Loucy (cell line): ENCODE results near the gene PHLDB2.

ENCODE experiments used
- H2AFZ ChIP-seq: fragments of 200-600 bp; sonication (generic); 2 replicates; pipeline ENCODE4 v1.6.0; 2016; ENCODE audit warnings: antibody characterized with exemption, mild to moderate bottlenecking, low read length, moderate library complexity
- H3F3A ChIP-seq: fragments of 200-600 bp; 2 replicates; pipeline ENCODE4 v1.6.0; 2016; ENCODE audit warnings: antibody characterized with exemption, low read depth, mild to moderate bottlenecking
- H3K27me3 ChIP-seq: fragments of 200-600 bp; sonication (generic); 2 replicates; pipeline ENCODE4 v1.6.1; 2014; ENCODE audit warnings: low read length, mild to moderate bottlenecking; ENCODE audit not compliant: insufficient read depth, poor library complexity, severe bottlenecking
- H3K36me3 ChIP-seq: fragments of 200-600 bp; sonication (generic); 2 replicates; pipeline ENCODE4 v1.6.1; 2016; ENCODE audit warnings: low read length; ENCODE audit not compliant: insufficient read depth
- H3K4me1 ChIP-seq: fragments of 200-600 bp; sonication (generic); 2 replicates; pipeline ENCODE4 v1.5.1; 2014; ENCODE audit warnings: low read length, mild to moderate bottlenecking; ENCODE audit not compliant: insufficient read depth, poor library complexity, severe bottlenecking
- H3K4me2 ChIP-seq: fragments of 200-600 bp; sonication (generic); 2 replicates; pipeline ENCODE4 v1.6.0; 2014; ENCODE audit warnings: antibody characterized with exemption, low read length, low read depth, mild to moderate bottlenecking; ENCODE audit not compliant: poor library complexity, severe bottlenecking
- H3K4me3 ChIP-seq: fragments of 200-600 bp; sonication (generic); 2 replicates; pipeline ENCODE4 v1.5.1; 2014; ENCODE audit warnings: low read length, mild to moderate bottlenecking, mixed read lengths; ENCODE audit not compliant: poor library complexity, severe bottlenecking
- H3K79me2 ChIP-seq: fragments of 200-600 bp; sonication (generic); 2 replicates; pipeline ENCODE4 v1.6.1; 2014; ENCODE audit warnings: low read length; ENCODE audit not compliant: insufficient read depth
- H3K9ac ChIP-seq: fragments of 200-600 bp; sonication (generic); 2 replicates; pipeline ENCODE4 v1.6.0; 2014; ENCODE audit warnings: mild to moderate bottlenecking, low read depth, low read length, moderate library complexity; ENCODE audit not compliant: poor library complexity, severe bottlenecking
- H3K9me2 ChIP-seq: fragments of 200-600 bp; sonication (generic); replicated peaks from 2 replicates; pipeline ENCODE4 v1.6.1; 2016; ENCODE audit warnings: low read depth, low read length, mixed read lengths
- H3K9me3 ChIP-seq: fragments of 200-600 bp; sonication (generic); 2 replicates; pipeline ENCODE4 v1.6.1; 2014; ENCODE audit warnings: mild to moderate bottlenecking, antibody characterized with exemption, low read length, low read depth; ENCODE audit not compliant: insufficient read depth
- H4K20me1 ChIP-seq: fragments of 200-600 bp; sonication (generic); 2 replicates; pipeline ENCODE4 v1.6.0; 2014; ENCODE audit warnings: antibody characterized with exemption, low read length, mild to moderate bottlenecking; ENCODE audit not compliant: insufficient read depth, poor library complexity, severe bottlenecking
- CTCF ChIP-seq: fragments of 200-600 bp; sonication (generic); conservative IDR thresholded peaks from 2 replicates; pipeline ENCODE4 v1.5.1; 2014; ENCODE audit warnings: mild to moderate bottlenecking, antibody characterized with exemption, low read length
- EZH2phosphoT487 ChIP-seq: fragments of 200-600 bp; IDR thresholded peaks from 2 replicates; pipeline ENCODE4 v1.6.1; 2018; ENCODE audit warnings: antibody characterized with exemption, mild to moderate bottlenecking, moderate library complexity, borderline replicate concordance

PHLDB2 gene

GRCh38 chr3:111858642-111859041 is 423 bp upstream of the PHLDB2 start:
- H3K9ac ChIP-seq: no peak overlapping the region
- no peaks in the 10 kb centered on the region for H3K9me3 ChIP-seq
- no peaks in the 10 kb centered on the region for H3F3A ChIP-seq
- H2AFZ ChIP-seq: no peak overlapping the region; the same call in 1 of the 2 replicates
- H3K4me2 ChIP-seq: peak overlapping the region; percentile 97
- H3K79me2 ChIP-seq: 0 out of 2 replicates have a peak, but pooled peaks cover 2% of the 10 kb centered on the region
- H3K4me3 ChIP-seq: peak overlapping the region; percentile 86
- TF ChIP-seq EZH2phosphoT487 (no peak), CTCF (no peak)
- H3K4me1 ChIP-seq: peaks cover 32% of the 10 kb centered on the region
- peaks cover 40% of the 10 kb centered on the region for H3K27me3 ChIP-seq
- no peaks in the 10 kb centered on the region for H3K9me2 ChIP-seq
- no peaks in the 10 kb centered on the region for H3K36me3 ChIP-seq
- H4K20me1 ChIP-seq: no peaks in the 10 kb centered on the region

GRCh38 chr3:111859974-111860859 is 1.2 kb downstream of the PHLDB2 start:
- Histone ChIP-seq H3K9me3 (no peaks in the 10 kb centered on the region), H3K9ac (peak overlapping the region; percentile 73), H3K79me2 (0 out of 2 replicates have a peak, but pooled peaks cover 4% of the 10 kb centered on the region), H3K4me2 (peak overlapping the region; percentile 97), H3K4me3 (peak overlapping the region; percentile 86), H3F3A (no peaks in the 10 kb centered on the region), H3K4me1 (peaks cover 40% of the 10 kb centered on the region), H3K27me3 (peaks cover 25% of the 10 kb centered on the region), H3K9me2 (no peaks in the 10 kb centered on the region), H3K36me3 (no peaks in the 10 kb centered on the region), H2AFZ (peak overlapping the region; percentile 91), H4K20me1 (no peaks in the 10 kb centered on the region)
- TF ChIP-seq CTCF (peak; percentile 55), EZH2phosphoT487 (no peak)

- Histone ChIP-seq H3K27me3 (peaks cover 19% of the 10 kb centered on the region), H4K20me1 (no peaks in the 10 kb centered on the region), H3K4me1 (peaks cover 43% of the 10 kb centered on the region), H3K4me2 (peak overlapping the region; percentile 97), H3K9ac (peak overlapping the region; percentile 73), H3K9me3 (no peaks in the 10 kb centered on the region), H2AFZ (no peak overlapping the region), H3F3A (no peaks in the 10 kb centered on the region), H3K9me2 (no peaks in the 10 kb centered on the region), H3K36me3 (no peaks in the 10 kb centered on the region), H3K4me3 (peak overlapping the region; percentile 86), H3K79me2 (0 out of 2 replicates have a peak, but pooled peaks cover 4% of the 10 kb centered on the region)
- no peak for TF ChIP-seq EZH2phosphoT487
- TF ChIP-seq CTCF: no peak
Measured at GRCh38 chr3:111861391-111861790, 2.3 kb downstream of the PHLDB2 start.
